ENCODE results near the gene BRIX1.
"Not testable (repeated sequence)": the region's sequence is repeated elsewhere in the genome, so short reads cannot be mapped to it uniquely, and the experiment has no call there.

The BRIX1 gene

DNA sequence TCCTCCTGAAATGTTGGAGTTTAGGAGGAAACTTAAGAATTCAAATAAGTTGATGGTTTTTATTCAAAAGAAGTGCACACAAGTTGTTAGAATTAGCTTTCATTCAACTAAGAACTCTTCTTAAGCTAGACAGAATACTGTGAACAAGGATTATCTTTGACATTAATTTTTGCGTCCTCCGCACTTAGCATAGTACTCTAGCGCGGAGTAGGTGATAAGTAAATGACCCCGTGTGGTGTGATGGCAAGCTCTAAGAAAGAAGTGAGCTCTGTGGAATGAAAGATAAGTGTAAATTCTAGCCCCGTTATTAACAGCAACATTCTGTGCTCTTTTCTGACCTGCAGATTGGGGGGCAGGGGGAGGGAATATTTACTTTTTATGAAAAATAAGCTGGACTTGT, 1.0 kb downstream of the BRIX1 start:
- FAIRE-seq = no peak

DNA sequence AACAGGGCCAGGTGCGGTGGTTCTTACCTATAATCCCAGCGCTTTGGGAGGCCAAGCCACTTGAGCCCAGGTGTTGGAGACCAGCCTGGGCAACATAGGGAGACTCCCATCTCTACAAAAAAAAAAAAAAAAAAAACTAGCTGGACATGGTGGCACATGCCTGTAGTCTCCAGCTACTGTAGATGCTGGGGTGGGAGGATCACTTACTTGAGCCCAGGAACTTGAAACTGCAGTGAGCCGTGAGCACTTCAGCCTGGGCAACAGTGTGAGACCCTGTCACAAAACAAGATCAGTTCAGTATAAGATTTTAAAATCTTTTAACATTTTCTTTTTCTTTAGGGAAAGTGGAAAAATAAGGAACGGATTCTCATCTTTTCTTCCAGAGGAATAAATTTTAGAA, 2.5 kb downstream of the BRIX1 start:
- FAIRE-seq = no peak

DNA sequence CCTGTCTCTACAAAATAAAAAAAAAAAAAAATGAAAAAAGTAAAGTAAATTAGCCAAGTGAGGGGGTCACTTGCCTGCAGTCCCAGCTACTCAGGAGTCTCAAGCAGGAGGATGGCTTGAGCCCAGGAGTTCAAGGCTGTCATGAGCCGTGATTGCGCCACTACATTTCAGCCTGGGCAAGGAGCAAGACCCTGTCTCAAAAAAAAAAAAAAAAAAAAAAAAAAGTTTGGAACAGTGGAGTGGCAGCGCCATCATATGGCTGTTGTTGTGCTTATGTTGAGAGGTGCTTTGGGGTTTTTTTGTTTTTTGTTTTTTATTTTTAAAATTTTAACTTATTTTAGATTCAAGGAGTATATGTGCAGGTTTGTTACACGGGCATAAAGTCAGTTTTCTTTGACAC, 3.6 kb downstream of the BRIX1 start:
- FAIRE-seq = no peak

- FAIRE-seq = not testable (repeated sequence)
These were observed 7.7 kb downstream of the BRIX1 start for GRCh38 chr5:34923256-34923655.

DNA sequence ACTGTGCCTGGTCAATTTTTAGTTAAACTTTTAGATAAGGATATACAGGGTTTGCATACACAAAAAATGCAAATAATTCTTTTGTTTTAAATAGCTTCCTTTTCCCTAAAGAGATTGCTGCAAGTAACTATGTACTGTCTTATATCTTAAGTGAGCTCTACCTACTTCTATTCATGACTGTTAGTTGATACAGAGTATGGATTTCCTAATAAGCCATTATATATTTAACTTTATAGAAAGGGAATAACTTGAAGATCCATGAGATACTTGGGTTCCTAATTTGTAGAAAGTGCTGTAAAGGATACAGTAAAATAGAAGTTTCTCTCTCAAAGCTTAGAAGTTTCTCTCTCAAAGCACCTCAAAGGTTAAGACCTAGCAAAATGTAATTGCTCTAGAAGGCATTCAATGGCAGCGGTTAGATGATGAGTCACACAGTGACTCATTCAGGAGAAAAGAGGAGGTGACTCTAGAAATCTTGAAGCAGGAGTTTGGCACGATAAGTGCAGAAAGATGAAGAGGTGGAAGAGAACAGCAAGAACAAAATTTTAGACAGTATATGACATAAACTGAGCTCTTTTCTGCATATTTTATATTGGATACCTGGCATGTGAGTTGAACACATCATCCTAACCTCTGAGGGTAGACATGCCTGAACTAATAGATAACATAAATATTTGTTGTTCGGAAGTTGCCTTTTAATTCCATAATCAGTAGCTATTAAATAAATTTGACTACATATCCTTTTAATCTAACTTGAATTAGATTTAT, 8.4 kb downstream of the BRIX1 start:
- no peak for FAIRE-seq

- FAIRE-seq = no peak
These were observed 8.9 kb downstream of the BRIX1 start for GRCh38 chr5:34924462-34924765.

GRCh38 chr5:34926318-34926888, 10.9 kb downstream of the BRIX1 start:
- FAIRE-seq = no peak

- no peak for FAIRE-seq
These were observed 12.3 kb downstream of the BRIX1 start for GRCh38 chr5:34927785-34928184.

- no peak for FAIRE-seq
These were observed 12.8 kb downstream of the BRIX1 start for GRCh38 chr5:34928267-34928666.

GRCh38 chr5:34929134-34929719, 13.7 kb downstream of the BRIX1 start, which contains the start of gene DNAJC21:
Gene DNAJC21 (plus strand): TSS chr5:34929559. CDS start chr5:34929820, 261 bp downstream.
- FAIRE-seq = no peak

DNA sequence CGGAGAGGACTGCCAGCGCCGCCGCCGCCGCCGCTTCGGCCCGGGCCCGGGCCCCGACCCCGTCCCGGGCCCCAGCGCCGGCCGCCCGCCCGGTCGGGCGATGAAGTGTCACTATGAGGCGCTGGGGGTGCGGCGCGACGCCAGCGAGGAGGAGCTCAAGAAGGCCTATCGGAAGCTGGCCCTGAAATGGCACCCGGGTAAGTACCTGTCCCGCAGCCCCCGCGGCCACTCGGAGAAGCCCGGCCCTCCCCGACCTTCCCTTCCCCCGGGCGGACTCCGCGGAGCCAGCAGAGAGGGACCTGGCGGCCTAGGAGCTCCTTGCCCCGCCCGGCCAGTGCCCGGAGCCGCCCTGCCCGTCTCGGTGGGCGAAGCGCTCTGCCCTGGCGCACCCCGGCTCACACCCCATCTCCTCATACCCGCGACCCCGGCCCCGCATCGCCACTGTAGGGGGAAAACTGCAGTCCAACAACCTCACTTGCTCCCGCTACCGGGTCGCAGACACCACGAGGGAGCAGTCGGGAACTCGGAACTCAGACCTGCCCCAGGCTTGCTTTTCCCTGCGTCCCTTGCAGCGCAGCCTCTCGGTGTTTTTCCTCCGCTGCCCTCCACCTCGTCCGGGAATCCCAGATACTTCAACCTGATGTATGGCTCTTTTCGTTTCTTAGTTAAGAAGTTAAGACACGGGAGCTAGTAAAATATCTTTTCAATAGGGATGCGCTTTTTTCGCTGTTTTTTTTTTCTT, 14.4 kb downstream of the BRIX1 start:
- no peak for FAIRE-seq

- FAIRE-seq = no peak
These were observed 14.9 kb downstream of the BRIX1 start for GRCh38 chr5:34930462-34930844.

- FAIRE-seq = no peak
These were observed 15.4 kb downstream of the BRIX1 start for GRCh38 chr5:34930870-34931269.

DNA sequence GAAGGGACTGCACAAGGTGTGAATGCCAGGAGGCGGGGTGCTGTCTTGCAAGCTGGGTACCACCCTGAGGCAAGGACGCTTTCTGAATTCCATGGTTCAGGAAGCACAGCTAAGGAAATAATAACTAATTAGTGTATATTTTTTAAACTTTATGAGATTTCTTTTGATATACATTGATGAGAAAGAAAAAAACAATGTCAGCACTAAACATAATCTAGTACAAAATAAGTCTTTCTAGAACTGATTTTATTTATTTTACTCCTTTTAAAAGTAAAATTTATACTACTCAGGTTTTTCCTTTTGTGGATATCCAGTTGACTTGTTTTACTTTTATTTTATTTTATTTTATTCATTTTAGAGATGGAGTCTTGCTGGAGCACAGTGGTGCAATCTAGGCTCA, 17.4 kb downstream of the BRIX1 start:
- FAIRE-seq = no peak

- no peak for FAIRE-seq
These were observed 26.4 kb downstream of the BRIX1 start for GRCh38 chr5:34941936-34942335.

DNA sequence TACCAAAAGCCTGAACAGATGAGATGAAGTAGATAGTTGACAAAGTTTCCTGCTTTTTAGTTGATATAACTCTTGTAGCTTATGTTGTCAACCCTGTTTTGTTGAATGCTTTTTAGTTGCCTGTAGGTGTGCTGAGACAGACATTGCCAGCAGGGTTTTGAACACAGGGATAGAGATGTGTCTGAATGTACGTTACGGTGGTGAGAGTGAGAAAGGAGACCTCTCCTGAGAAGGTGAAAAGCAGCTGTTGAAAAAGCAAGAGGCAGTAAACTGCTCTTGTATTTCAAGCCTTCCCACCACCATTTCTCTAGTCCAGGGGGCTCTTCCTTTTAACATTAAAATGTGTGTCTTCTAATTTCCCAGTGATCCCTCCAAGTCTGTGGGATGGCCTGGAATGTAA, 28.5 kb downstream of the BRIX1 start:
- no peak for FAIRE-seq

DNA sequence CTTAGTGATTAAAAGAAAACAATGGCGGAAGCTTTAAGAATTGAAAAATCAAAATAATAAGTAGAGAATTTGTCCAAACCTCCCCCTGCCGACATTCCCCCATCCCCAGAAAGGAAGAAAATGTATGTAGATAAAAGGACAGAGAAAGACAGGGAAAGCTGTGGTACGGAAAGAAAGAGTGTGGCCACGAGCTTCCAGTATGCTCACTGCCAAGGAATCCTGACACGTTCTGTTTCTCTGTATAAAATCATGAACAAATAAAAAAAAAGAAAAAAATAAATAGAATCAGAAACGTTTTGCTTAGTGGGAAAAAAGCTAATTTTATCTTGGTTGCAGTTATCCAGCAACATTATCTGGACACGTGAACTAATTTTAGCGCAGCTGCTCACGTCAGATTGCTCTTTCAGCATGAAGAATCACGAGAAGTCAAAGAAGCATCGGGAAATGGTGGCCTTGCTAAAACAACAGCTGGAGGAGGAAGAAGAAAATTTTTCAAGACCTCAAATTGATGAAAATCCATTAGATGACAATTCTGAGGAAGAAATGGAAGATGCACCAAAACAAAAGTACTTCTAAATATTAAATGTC, 29.0 kb downstream of the BRIX1 start:
- no peak for FAIRE-seq

GRCh38 chr5:34957321-34957720, 41.8 kb downstream of the BRIX1 start:
- no peak for FAIRE-seq

GRCh38 chr5:34957857-34958690, 42.6 kb downstream of the BRIX1 start:
- no peak for FAIRE-seq

DNA sequence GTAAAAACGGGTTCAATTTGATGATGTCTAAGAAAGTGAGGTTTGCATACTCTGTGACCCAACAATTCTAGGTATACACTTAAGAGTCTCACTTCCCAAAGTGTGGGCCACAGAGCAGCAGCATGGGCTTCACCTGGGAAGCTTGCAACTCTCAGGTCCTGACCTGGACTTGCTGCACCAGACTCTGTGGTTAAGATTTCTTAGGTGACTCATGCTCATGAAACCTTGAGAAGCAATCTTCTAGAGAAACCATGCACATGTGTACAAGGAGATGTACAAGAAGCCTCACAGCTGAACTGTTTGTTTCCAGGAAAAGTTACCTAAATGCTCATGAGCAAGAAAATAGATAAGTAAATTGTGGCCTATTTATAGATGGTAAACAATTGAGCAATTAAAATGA, 43.8 kb downstream of the BRIX1 start:
- FAIRE-seq = no peak

DNA sequence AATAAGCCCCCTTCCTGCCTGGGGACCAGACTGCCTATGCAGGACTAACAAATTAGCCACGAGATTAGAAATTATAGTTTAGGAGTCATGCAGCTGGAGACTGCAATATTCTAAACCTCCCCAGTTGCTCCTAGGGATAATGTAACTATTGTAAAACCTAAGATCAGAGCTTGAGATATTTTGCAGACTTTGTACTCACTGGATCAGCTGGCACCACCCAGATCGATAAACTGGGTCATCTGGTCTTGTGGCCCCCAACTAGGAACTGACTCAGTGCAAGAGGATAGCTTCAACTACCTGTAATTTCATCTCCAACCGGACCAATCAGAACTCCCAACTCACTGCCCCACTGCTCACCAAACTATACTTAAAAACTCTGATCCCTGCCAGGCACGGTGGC, 52.0 kb downstream of the BRIX1 start:
- FAIRE-seq = no peak

DNA sequence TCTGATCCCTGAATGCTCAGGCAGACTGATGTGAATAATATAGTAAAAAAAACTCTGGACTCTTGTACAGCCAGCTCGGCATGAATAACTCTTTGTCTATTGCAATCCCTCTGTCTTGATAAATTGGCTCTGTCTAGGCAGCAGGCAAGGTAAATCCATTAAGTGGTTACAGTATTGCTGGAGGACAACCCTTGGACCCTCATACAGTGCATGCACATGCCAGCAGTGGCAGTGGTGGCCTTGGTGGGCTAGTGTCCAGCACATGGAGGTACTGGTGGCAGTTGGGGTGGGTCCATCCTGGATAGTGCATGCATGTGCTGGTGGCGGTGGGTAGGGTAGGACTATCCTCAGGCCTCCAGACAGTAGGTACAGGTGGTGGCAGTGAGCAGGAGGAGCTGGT, 52.7 kb downstream of the BRIX1 start:
- no peak for FAIRE-seq

Measured in colon (tissue), 2 donors.